HAP-1 (cell line): Measurements from ENCODE around the gene RIMBP2.
"Not testable (repeated sequence)": the region's sequence is repeated elsewhere in the genome, so short reads cannot be mapped to it uniquely, and the experiment has no call there.

Experiments used
- DNase-seq, 2 experiments: peaks; one replicate each; pipeline ENCODE4 v3.0.0-alpha.2; 2016 to 2020; ENCODE audit warnings: low spot score in 2 of 2
- H3K27me3 ChIP-seq: fragments of 250-450 bp; sonication (Bioruptor Pico); 2 replicates; pipeline ENCODE4 v1.5.1; 2020; ENCODE audit warnings: low read depth, mild to moderate bottlenecking, moderate library complexity
- H3K36me3 ChIP-seq: fragments of 250-450 bp; sonication (Bioruptor Pico); replicated peaks from 2 replicates; pipeline ENCODE4 v1.5.1; 2020; ENCODE audit warnings: mild to moderate bottlenecking
- H3K4me1 ChIP-seq: fragments of 250-450 bp; sonication (Bioruptor Pico); 2 replicates; pipeline ENCODE4 v1.5.1; 2020; ENCODE audit warnings: mild to moderate bottlenecking
- H3K4me3 ChIP-seq: fragments of 250-450 bp; sonication (Bioruptor Pico); 2 replicates; pipeline ENCODE4 v1.5.1; 2020; ENCODE audit warnings: mild to moderate bottlenecking, moderate library complexity
- H3K9me3 ChIP-seq: fragments of 250-450 bp; sonication (Bioruptor Pico); 2 replicates; pipeline ENCODE4 v1.5.1; 2020; ENCODE audit warnings: mild to moderate bottlenecking, moderate library complexity
- in situ Hi-C: fragments of 300-500 bp; cut with MboI; formaldehyde crosslinking; loops from 3 replicates; pipeline ENCODE4 v1.14.3; 2020; ENCODE audit warnings: low sequenced_read_pairs, inconsistent platforms, mixed read lengths

Gene RIMBP2

GRCh38 chr12:130588696-130589539 lies 127.2 kb downstream of the RIMBP2 start:
- no peaks in the 10 kb centered on the region for H3K4me1 ChIP-seq
- no peaks in the 10 kb centered on the region for H3K36me3 ChIP-seq
- no peaks in the 10 kb centered on the region; the same call in 1 of the 2 replicates for H3K27me3 ChIP-seq
- DNase-seq = no peak
- in situ Hi-C loops = no loop called here
- no peaks in the 10 kb centered on the region for H3K9me3 ChIP-seq
- H3K4me3 ChIP-seq = no peak overlapping the region

- Histone ChIP-seq H3K27me3 (no peaks in the 10 kb centered on the region; the same call in 1 of the 2 replicates), H3K4me1 (no peaks in the 10 kb centered on the region), H3K4me3 (no peak overlapping the region), H3K36me3 (no peaks in the 10 kb centered on the region), H3K9me3 (no peaks in the 10 kb centered on the region)
- in situ Hi-C loops = no loop called here
- no peak for DNase-seq
Observed at GRCh38 chr12:130587966-130588365, 128.1 kb downstream of the RIMBP2 start.

- in situ Hi-C loops, DNase-seq, H3K9me3 ChIP-seq, H3K4me1 ChIP-seq, H3K27me3 ChIP-seq, H3K4me3 ChIP-seq, H3K36me3 ChIP-seq: not testable (repeated sequence)
Observed at GRCh38 chr12:130584475-130584874, 131.6 kb downstream of the RIMBP2 start.

- in situ Hi-C loops = no loop called here
Observed at GRCh38 chr12:130583800-130584199, 132.3 kb downstream of the RIMBP2 start.

GRCh38 chr12:130583317-130583716 lies 132.8 kb downstream of the RIMBP2 start:
- H3K4me3 ChIP-seq = no peak overlapping the region
- H3K36me3 ChIP-seq = no peaks in the 10 kb centered on the region
- no peaks in the 10 kb centered on the region for H3K9me3 ChIP-seq
- in situ Hi-C loops = no loop called here
- no peak for DNase-seq
- no peaks in the 10 kb centered on the region for H3K4me1 ChIP-seq
- no peaks in the 10 kb centered on the region for H3K27me3 ChIP-seq

More at GRCh38 chr12:130583800-130584199, 132.3 kb downstream of the RIMBP2 start:
- H3K4me1 ChIP-seq = no peaks in the 10 kb centered on the region
- H3K27me3 ChIP-seq = no peaks in the 10 kb centered on the region
- DNase-seq = no peak
- H3K36me3 ChIP-seq = no peaks in the 10 kb centered on the region
- H3K4me3 ChIP-seq = no peak overlapping the region
- H3K9me3 ChIP-seq = no peaks in the 10 kb centered on the region

- Histone ChIP-seq H3K9me3 (no peaks in the 10 kb centered on the region), H3K36me3 (no peaks in the 10 kb centered on the region), H3K4me3 (no peak overlapping the region), H3K4me1 (no peaks in the 10 kb centered on the region), H3K27me3 (no peaks in the 10 kb centered on the region)
- in situ Hi-C loops = no loop called here
- DNase-seq = no peak
Observed at GRCh38 chr12:130582286-130582685, 133.8 kb downstream of the RIMBP2 start.

GRCh38 chr12:130581782-130582181 lies 134.3 kb downstream of the RIMBP2 start:
- H3K9me3 ChIP-seq = no peaks in the 10 kb centered on the region
- in situ Hi-C loops = no loop called here
- no peaks in the 10 kb centered on the region for H3K27me3 ChIP-seq

GRCh38 chr12:130579231-130579630 lies 136.9 kb downstream of the RIMBP2 start:
- H3K27me3 ChIP-seq = no peaks in the 10 kb centered on the region
- DNase-seq = no peak
- no peaks in the 10 kb centered on the region for H3K4me1 ChIP-seq
- H3K36me3 ChIP-seq = no peaks in the 10 kb centered on the region
- in situ Hi-C loops = no loop called here
- no peaks in the 10 kb centered on the region for H3K9me3 ChIP-seq
- H3K4me3 ChIP-seq = no peak overlapping the region

More at GRCh38 chr12:130581782-130582181, 134.3 kb downstream of the RIMBP2 start:
- H3K4me3 ChIP-seq = no peak overlapping the region
- no peaks in the 10 kb centered on the region for H3K36me3 ChIP-seq
- no peaks in the 10 kb centered on the region for H3K4me1 ChIP-seq
- no peak for DNase-seq

- Histone ChIP-seq H3K36me3 (no peaks in the 10 kb centered on the region), H3K4me3 (no peak overlapping the region), H3K9me3 (no peaks in the 10 kb centered on the region), H3K4me1 (no peaks in the 10 kb centered on the region), H3K27me3 (no peaks in the 10 kb centered on the region)
- in situ Hi-C loops = no loop called here
- no peak for DNase-seq
Observed at GRCh38 chr12:130577351-130577750, 138.7 kb downstream of the RIMBP2 start.

GRCh38 chr12:130576371-130576816 lies 139.7 kb downstream of the RIMBP2 start:
- Histone ChIP-seq H3K9me3 (no peaks in the 10 kb centered on the region), H3K36me3 (no peaks in the 10 kb centered on the region), H3K4me1 (no peaks in the 10 kb centered on the region), H3K27me3 (no peaks in the 10 kb centered on the region), H3K4me3 (no peak overlapping the region)
- in situ Hi-C loops = no loop called here
- no peak for DNase-seq

GRCh38 chr12:130574402-130574801 lies 141.7 kb downstream of the RIMBP2 start:
- Histone ChIP-seq H3K9me3 (no peaks in the 10 kb centered on the region), H3K4me1 (no peaks in the 10 kb centered on the region), H3K27me3 (no peaks in the 10 kb centered on the region), H3K36me3 (no peaks in the 10 kb centered on the region), H3K4me3 (no peak overlapping the region)
- no peak for DNase-seq
- in situ Hi-C loops = no loop called here

GRCh38 chr12:130573766-130574165 lies 142.3 kb downstream of the RIMBP2 start:
- Histone ChIP-seq H3K4me1 (no peaks in the 10 kb centered on the region), H3K36me3 (no peaks in the 10 kb centered on the region), H3K27me3 (no peaks in the 10 kb centered on the region), H3K9me3 (no peaks in the 10 kb centered on the region), H3K4me3 (no peak overlapping the region)
- no peak for DNase-seq
- in situ Hi-C loops = no loop called here

GRCh38 chr12:130573235-130573634 lies 142.9 kb downstream of the RIMBP2 start:
- H3K9me3 ChIP-seq = no peaks in the 10 kb centered on the region
- no peak for DNase-seq
- no peaks in the 10 kb centered on the region for H3K36me3 ChIP-seq
- in situ Hi-C loops = no loop called here
- no peaks in the 10 kb centered on the region for H3K27me3 ChIP-seq
- no peaks in the 10 kb centered on the region for H3K4me1 ChIP-seq
- H3K4me3 ChIP-seq = no peak overlapping the region

GRCh38 chr12:130572553-130572952 lies 143.5 kb downstream of the RIMBP2 start:
- no peaks in the 10 kb centered on the region for H3K27me3 ChIP-seq
- in situ Hi-C loops = no loop called here
- H3K36me3 ChIP-seq = no peaks in the 10 kb centered on the region
- DNase-seq = no peak
- H3K4me1 ChIP-seq = no peaks in the 10 kb centered on the region
- H3K4me3 ChIP-seq = no peak overlapping the region
- H3K9me3 ChIP-seq = no peaks in the 10 kb centered on the region
